K562 (cell line): ENCODE data around the gene EML6. TPM values are rescaled to one million over a fixed set of nuclear protein-coding genes. Genes with fewer than 3 reads are reported as not detected.

ENCODE experiments used
- ATAC-seq: fragments of 200-7000 bp; cut with Tn5 transposase; 3 replicates; pipeline ENCODE4 v1.9.1; 2020; ENCODE audit warnings: moderate library complexity
- BruUV-seq: library from RNA; stranded (reverse); fragments of 400-500 nt; replicated peaks from 2 replicates; lab custom pipeline; 2021; lab: Mats Ljungman, UMichigan
- CTCF ChIA-PET: fragments of 300-600 bp; formaldehyde crosslinking; extraction: SDS; loops from one replicate; lab custom pipeline; 2021; ENCODE audit warnings: low intra/inter-chr PET ratio; lab: Yijun Ruan, JAX
- POLR2A ChIA-PET: fragments of 300-600, 350-650 bp; sonication (Branson Sonifier 250); formaldehyde crosslinking; extraction: SDS; loops from one replicate; lab custom pipeline; 2021; ENCODE audit warnings: antibody characterized with exemption, inconsistent platforms; lab: Yijun Ruan, JAX
- DNase-seq, 4 experiments: peaks; one replicate each; pipeline versions ENCODE4 v3.0.0 to v3.0.0-alpha.2; 2011 to 2018; ENCODE audit warnings: low spot score in 3 of 4, mixed read lengths in 3 of 4; ENCODE audit errors: extremely low read depth in 1 of 4
- FAIRE-seq: peaks from 2 replicates; lab custom pipeline; 2011; peaks lifted over from hg19 to GRCh38; lab: Jason Lieb, UNC
- H2AFZ ChIP-seq: 2 replicates; pipeline ENCODE4 v1.6.0; 2011; ENCODE audit warnings: low read depth, low read length, control low read depth, inconsistent platforms
- H3K27ac ChIP-seq: fragments of 200-600 bp; 3 replicates; pipeline ENCODE4 v1.8.0; 2011; ENCODE audit warnings: low read depth, mild to moderate bottlenecking, control low read depth, inconsistent platforms, low read length, moderate library complexity, mixed read lengths; ENCODE audit errors: extremely low read depth
- H3K27me3 ChIP-seq, 2 experiments: fragments of 300-600 bp in 1 of 2; 2 replicates in 1 of 2; 3 replicates in 1 of 2; pipeline versions ENCODE4 v1.6.0 to v1.8.0; 2011; ENCODE audit warnings: inconsistent platforms in 2 of 2, low read length in 2 of 2, mild to moderate bottlenecking in 1 of 2, mixed read lengths in 1 of 2, moderate library complexity in 1 of 2; ENCODE audit not compliant: control insufficient read depth in 2 of 2, insufficient read depth in 2 of 2
- H3K36me3 ChIP-seq: fragments of 300-600 bp; 3 replicates; pipeline ENCODE4 v1.8.0; 2011; ENCODE audit warnings: mild to moderate bottlenecking, low read length, inconsistent platforms; ENCODE audit not compliant: control insufficient read depth, insufficient read depth
- H3K4me1 ChIP-seq, 2 experiments: fragments of 200-600 bp in 1 of 2; replicated peaks in 1 of 2; 2 replicates in 1 of 2; 3 replicates in 1 of 2; pipeline versions ENCODE4 v1.5.1 to v1.8.0; 2011; ENCODE audit warnings: inconsistent platforms in 2 of 2, low read length in 2 of 2, mild to moderate bottlenecking in 1 of 2, mixed read lengths in 1 of 2, moderate library complexity in 1 of 2; ENCODE audit not compliant: control insufficient read depth in 2 of 2, insufficient read depth in 2 of 2
- H3K4me2 ChIP-seq: 2 replicates; pipeline ENCODE4 v1.6.1; 2011; ENCODE audit warnings: low read length, control low read depth, inconsistent platforms, mixed read lengths; ENCODE audit not compliant: insufficient read depth
- H3K4me3 ChIP-seq: fragments of 200-600 bp; sonication (generic), shearing (Covaris generic); 2 replicates; pipeline ENCODE4 v1.5.1; 2016; ENCODE audit warnings: control low read depth, inconsistent platforms
- H3K79me2 ChIP-seq: fragments of 200-600 bp; 3 replicates; pipeline ENCODE4 v1.8.0; 2011; ENCODE audit warnings: low read length, inconsistent platforms; ENCODE audit not compliant: control insufficient read depth, insufficient read depth
- H3K9ac ChIP-seq, 2 experiments: 2 replicates each; pipeline versions ENCODE4 v1.6.0 to v1.6.1; 2011; ENCODE audit warnings: low read depth in 2 of 2, low read length in 2 of 2, control low read depth in 1 of 2, inconsistent platforms in 1 of 2, mild to moderate bottlenecking in 1 of 2, mixed read lengths in 1 of 2; ENCODE audit not compliant: insufficient read depth in 1 of 2
- H3K9me1 ChIP-seq: one replicate; pipeline ENCODE4 v1.6.0; 2011; ENCODE audit warnings: inconsistent platforms, mild to moderate bottlenecking, low read length, moderate library complexity; ENCODE audit not compliant: control insufficient read depth, insufficient read depth
- H3K9me3 ChIP-seq: replicated peaks from 2 replicates; pipeline ENCODE4 v1.5.1; 2011; ENCODE audit warnings: low read depth, low read length, inconsistent platforms; ENCODE audit not compliant: control insufficient read depth, insufficient read depth
- H4K20me1 ChIP-seq: replicated peaks from 2 replicates; pipeline ENCODE4 v1.6.1; 2011; ENCODE audit warnings: low read length, inconsistent platforms, mixed read lengths; ENCODE audit not compliant: control insufficient read depth, insufficient read depth
- CCNT2 ChIP-seq: IDR thresholded peaks from 2 replicates; pipeline ENCODE4 v1.6.1; 2011; ENCODE audit warnings: borderline replicate concordance, low read depth, mild to moderate bottlenecking, moderate library complexity, mixed read lengths, low read length; ENCODE audit not compliant: insufficient read length; ENCODE audit errors: extremely low read depth
- RBM22 ChIP-seq: fragments of 200-400 bp; formaldehyde crosslinking; IDR thresholded peaks from 2 replicates; pipeline ENCODE4 v1.6.1; 2018; ENCODE audit warnings: low read length, low read depth; ENCODE audit not compliant: poor library complexity, severe bottlenecking
- SREBF1 ChIP-seq: fragments of 150-350 bp; IDR thresholded peaks from 2 replicates; pipeline ENCODE4 v1.6.1; 2014; ENCODE audit warnings: antibody characterized with exemption, low read depth, low read length, borderline replicate concordance
- WGBS: fragments of 100-300 bp; shearing (Covaris generic); methylation state at CpG from one replicate; pipeline ENCODE4 v1.1.6; 2016; ENCODE audit warnings: low coverage, mixed read lengths; ENCODE audit not compliant: insufficient coverage; ENCODE audit errors: missing lambda C conversion rate; 5-methylcytosine and 5-hydroxymethylcytosine counted together
- in situ Hi-C: fragments of 300-500 bp; cut with MboI; formaldehyde crosslinking; loops from 4 replicates; pipeline ENCODE4 v1.15.0; 2018; ENCODE audit warnings: inconsistent platforms, mixed read lengths
- intact Hi-C: fragments of 100-400 bp; cut with micrococcal nuclease; formaldehyde crosslinking; loops from 2 replicates; pipeline ENCODE4 v1.14.2; 2022
- polyA plus RNA-seq, 8 experiments: library from polyadenylated mRNA; depleted of rRNA in 4 of 8; stranded (reverse) in 5 of 8; unstranded in 3 of 8; fragments of >200 nt; fragmentation: Nextera tagmentation in 2 of 8; fragmentation: Illumina TruSeq in 1 of 8; extraction: Ambion mirVana in 2 of 8; extraction: Trizol in 1 of 8; gene quantifications; 2 replicates each; pipeline versions ENCODE4 v1.2.1 to v1.2.3, GENCODE V29; 2011 to 2014; ENCODE audit warnings: inconsistent platforms in 1 of 8, missing spikeins in 1 of 8
- total RNA-seq, 7 experiments: library from RNA; depleted of rRNA in 6 of 7; stranded (reverse); fragments of >200 nt in 6 of 7; fragmentation: Illumina TruSeq in 2 of 7; extraction: Trizol in 2 of 7; gene quantifications; 2 replicates each; pipeline versions ENCODE4 v1.2.1 to v1.2.3, GENCODE V29; 2011 to 2021; ENCODE audit warnings: low replicate concordance in 1 of 7
- TF ChIP-seq, protein P1 (sequence below): fragments of 250-450 bp; sonication (Bioruptor Pico); IDR thresholded peaks from 2 replicates; pipeline ENCODE4 v1.9.0; 2021; ENCODE audit warnings: mild to moderate bottlenecking, inconsistent platforms

EML6 gene
- total and polyA plus RNA-seq, 9 of the 15 experiments (the other 6 are each of a cell fraction or from before 2014, with no cell fraction given): 0.07 to 0.56 (median 0.25) TPM

DNA sequence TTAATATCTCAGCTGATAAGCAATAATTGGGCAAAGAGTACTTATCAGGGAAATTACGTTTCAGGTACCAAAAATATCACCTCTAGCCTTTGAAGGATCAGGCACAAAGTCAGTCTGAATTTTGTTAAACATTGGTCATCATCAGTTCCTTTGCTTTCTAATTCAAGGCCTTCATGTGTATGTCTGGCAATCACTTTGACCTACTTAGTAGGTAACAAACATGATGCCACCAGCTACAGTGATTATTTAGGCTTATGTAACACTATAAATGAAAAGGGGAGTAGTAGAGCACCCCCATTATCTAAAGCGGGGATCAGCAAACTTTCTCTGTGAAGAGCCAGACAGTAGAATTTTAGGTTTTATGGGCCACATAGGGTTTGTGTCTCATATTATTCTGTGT, 251.7 kb downstream of the EML6 start (continued):
- TF ChIP-seq, protein P1, sequence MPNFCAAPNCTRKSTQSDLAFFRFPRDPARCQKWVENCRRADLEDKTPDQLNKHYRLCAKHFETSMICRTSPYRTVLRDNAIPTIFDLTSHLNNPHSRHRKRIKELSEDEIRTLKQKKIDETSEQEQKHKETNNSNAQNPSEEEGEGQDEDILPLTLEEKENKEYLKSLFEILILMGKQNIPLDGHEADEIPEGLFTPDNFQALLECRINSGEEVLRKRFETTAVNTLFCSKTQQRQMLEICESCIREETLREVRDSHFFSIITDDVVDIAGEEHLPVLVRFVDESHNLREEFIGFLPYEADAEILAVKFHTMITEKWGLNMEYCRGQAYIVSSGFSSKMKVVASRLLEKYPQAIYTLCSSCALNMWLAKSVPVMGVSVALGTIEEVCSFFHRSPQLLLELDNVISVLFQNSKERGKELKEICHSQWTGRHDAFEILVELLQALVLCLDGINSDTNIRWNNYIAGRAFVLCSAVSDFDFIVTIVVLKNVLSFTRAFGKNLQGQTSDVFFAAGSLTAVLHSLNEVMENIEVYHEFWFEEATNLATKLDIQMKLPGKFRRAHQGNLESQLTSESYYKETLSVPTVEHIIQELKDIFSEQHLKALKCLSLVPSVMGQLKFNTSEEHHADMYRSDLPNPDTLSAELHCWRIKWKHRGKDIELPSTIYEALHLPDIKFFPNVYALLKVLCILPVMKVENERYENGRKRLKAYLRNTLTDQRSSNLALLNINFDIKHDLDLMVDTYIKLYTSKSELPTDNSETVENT (CRISPR knock-in tag): no peak

DNA sequence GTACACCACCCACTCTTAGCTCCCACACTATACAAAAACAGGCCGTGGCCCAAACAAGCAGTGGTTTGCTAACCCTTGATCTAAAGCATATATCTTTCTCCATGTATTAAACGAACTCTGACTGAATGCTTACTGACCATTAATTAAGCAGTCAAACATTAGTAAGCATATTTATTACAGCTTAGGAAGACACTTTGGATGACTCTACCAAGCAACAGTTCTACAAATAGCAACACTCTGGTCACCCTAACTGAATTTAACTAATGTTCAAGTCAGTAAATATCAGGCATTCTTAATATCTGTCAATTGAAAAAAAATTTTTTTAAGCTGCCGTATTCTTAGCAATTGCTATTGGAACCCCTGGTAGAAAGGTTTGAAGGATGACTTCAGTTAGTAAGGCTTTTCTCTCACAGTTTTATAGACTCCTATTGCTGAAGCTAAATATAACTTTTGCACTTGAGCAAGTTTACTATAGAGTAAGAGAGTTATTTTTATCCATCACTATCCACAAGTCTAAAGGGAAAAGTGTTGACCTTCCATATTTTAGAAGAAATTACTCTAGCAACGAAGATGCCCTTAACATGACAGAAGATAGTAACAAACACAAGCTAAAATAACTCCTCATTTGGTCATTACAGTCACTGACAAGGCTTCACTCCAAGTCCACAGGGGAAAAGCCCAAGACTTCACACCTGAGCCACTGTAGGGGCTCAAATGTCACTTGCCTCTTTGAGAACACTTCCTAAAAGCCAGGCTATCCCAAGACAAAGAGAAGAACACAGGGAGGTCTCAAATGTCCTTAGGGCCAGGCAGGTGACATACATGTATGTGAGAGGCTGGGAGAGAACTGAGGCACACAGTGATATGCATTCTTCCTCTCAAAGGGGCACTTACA, 252.4 kb downstream of the EML6 start:
- H3K79me2 ChIP-seq: peaks cover 62% of the 10 kb centered on the region
- H3K4me3 ChIP-seq: no peak overlapping the region

More for the DNA sequence above, 252.4 kb downstream of the EML6 start:
- no peak overlapping the region for H3K9ac ChIP-seq
- H2AFZ ChIP-seq: no peak overlapping the region
- POLR2A ChIA-PET: interaction anchor here (0.9 to 3.5 kb wide), 5 partner anchors 9 to 20 kb away, joined by 3 to 15 read pairs (median 3); no protein-coding TSS in a partner anchor
- no peak overlapping the region for H3K4me2 ChIP-seq
- H3K9me1 ChIP-seq: no peaks in the 10 kb centered on the region
- H3K9me3 ChIP-seq: no peaks in the 10 kb centered on the region
- FAIRE-seq: no peak
- peaks cover 81% of the 10 kb centered on the region for H3K36me3 ChIP-seq
- H3K27ac ChIP-seq: no peak overlapping the region
- intact Hi-C loops: no loop called here
- CTCF ChIA-PET: interaction anchor here (0.7 kb wide), 1 partner anchor 70 kb away, joined by 3 read pairs; no protein-coding TSS in a partner anchor
- ATAC-seq: peak; percentile 14; the same call in 1 of the 3 replicates
- no peak for DNase-seq
- TF ChIP-seq RBM22 (peak; percentile 6), CCNT2 (peak; percentile 20), SREBF1 (no peak)
- H4K20me1 ChIP-seq: peaks cover 9% of the 10 kb centered on the region; the same call in 1 of the 2 replicates
- WGBS: 83% methylated on average over 4 of the region's 4 CpGs
- in situ Hi-C loops: no loop called here
- BruUV-seq: no TSS peak
- H3K27me3 ChIP-seq: no peaks in the 10 kb centered on the region
- no peaks in the 10 kb centered on the region for H3K4me1 ChIP-seq
